Activated T-cell treated with anti-CD3 and anti-CD28 coated beads for 48 hours (primary cell): Measurements from ENCODE around the gene COL4A3.

ENCODE experiments used
- DNase-seq: peaks from one replicate; pipeline ENCODE4 v3.0.0-alpha.2; 2020; ENCODE audit warnings: low read depth

Gene COL4A3

DNA sequence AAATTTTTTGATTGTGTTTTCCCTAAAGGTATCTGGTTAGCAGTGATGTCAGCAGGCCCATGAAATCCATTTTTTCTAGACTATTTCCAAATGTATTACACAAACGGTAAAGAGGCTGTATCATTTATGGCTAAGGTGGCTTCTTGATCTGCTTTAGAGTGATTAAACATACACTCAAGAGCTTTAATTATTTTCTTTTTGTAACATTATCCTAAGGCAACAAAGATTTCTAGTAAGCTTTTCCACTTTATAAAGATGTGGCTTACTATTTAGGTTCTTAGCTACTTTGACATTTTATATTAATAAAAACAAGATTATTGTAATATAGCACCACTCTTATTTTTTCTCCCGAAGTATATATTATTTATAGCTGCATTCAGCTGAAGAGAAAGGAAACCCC lies 177.1 kb downstream of the COL4A3 start:
- DNase-seq, result no peak

DNA sequence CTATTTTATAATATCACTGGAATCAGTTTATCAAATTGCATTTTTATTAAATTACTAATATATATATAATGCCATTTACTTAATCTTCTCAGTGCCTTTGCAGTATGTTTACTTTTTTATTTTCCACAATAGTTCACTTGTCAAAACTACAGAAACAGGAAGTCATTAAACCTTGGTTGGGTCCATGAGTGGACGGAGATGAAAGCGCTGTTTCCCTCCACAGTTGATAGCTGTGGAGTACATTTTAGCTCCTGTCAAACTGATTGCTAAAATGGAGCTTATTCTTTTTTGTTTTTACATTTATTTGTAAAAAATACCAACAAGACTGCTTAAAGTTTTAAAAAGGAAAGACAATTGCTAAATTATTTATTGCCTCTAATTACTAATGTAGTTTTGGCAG lies 179.8 kb downstream of the COL4A3 start:
- no peak for DNase-seq

DNA sequence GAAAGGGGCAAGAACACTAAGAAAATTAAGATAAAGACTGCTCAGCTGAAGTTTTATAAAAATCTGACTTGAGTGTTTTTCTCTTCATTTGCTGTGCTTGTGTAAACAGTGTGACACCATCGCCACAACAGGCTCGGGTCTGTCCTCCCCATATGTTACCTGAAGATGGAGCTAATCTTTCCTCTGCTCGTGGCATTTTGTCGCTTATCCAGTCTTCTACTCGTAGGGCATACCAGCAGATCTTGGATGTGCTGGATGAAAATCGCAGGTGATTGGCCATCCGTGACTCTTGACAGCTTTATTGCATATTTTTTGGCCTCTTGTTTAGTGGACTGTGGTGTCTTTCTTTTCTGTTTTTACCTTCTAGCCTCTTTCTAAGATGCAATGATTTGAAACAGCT lies 182.7 kb downstream of the COL4A3 start:
- DNase-seq, result no peak

DNA sequence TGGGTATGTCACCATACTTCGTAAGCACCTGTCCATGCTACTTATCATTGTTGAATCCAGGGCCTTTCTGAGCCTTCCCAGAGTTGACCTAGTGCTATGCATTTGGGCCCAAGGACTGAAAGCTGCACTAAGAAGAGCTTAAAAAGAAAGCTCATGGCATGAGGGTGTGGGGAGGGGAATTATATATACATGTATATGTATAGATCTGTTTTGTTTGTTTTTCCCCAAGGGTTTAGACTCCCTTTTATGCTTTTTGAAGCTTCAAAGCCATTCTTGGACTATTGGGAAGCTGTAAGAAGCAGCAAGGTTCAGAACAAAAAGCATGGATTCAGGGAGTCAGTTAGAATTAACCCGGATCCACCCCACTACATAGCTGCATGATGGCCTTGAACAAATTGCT lies 183.9 kb downstream of the COL4A3 start:
- DNase-seq, result no peak

DNA sequence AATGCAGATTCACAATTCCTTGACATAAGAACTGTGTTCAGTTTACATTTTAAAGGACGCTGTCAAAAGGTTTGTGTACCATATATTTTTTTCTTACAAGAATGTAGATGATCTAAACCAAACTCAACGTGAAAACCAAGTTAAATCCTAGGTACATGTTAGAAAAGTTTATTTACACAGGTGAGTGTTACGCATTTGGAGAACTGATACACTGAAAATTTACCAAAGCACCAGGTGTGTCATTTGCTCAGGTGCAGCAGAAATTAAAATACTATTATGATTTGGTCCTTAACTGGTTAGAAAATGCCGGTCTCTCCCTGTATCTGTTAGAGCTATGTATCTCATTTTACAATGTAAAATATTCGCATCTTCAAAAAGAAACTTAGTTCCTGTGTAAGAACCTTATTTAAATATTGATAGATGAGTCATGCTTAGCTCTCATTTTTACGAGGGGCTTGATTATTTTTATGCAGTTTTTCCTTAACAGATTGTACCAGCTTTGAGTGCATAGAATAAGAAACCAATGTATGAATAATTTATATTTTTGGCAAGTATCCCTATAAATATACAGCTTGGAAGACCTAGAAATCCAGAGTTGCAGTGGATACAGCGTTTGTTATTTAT lies 185.7 kb downstream of the COL4A3 start:
- DNase-seq, result no peak

DNA sequence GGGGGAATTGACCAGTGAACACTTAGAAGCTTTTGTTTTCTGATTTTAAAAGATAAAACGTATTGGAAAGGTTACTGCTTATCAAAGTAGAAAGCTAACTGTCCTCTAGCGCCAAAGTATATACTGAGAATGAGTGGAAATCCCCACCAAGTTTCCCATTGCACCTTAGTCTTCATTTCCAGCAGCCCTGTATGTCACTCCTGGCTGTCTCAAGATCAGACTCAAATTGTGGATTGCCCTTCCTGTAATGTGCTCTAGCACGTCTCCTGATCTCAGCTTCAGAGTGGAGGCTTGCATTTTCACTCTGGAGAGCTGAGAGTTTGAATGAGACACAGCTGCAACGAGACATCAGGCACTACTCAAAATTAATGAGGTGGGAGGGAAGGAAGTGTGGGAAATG lies 187.2 kb downstream of the COL4A3 start:
- DNase-seq, result no peak

- DNase-seq, result no peak
Measured at GRCh38 chr2:227360351-227360750, 195.9 kb downstream of the COL4A3 start.

DNA sequence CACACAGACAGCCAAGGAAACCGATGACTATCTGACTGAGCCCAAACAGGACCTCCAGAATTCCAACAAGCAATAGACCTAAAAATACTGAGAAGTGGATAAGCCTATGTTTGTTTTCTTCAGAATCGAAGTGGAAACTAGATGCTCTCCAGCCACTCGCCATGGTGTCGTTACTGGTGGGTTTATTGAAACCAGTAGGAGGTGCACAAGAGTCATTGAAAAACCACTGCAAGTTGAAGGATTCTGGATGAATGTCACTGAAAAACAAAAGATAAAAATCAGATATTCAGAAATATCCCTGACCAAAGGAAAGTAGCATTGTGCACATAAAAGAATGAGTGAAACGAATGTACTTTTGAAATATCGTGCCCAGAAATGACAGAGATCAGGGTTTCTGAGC lies 199.3 kb downstream of the COL4A3 start:
- DNase-seq, result no peak
